T-helper 9 cell (primary cell): ENCODE data around the gene COQ6.
"Not testable (repeated sequence)": the region's sequence is repeated elsewhere in the genome, so short reads cannot be mapped to it uniquely, and the experiment has no call there.

ENCODE experiments used
- DNase-seq: peaks from one replicate; pipeline ENCODE4 v3.0.0-alpha.2; 2020

The COQ6 gene

GRCh38 chr14:73988656-73989055, 38.6 kb downstream of the COQ6 start:
- DNase-seq, result not testable (repeated sequence)

DNA sequence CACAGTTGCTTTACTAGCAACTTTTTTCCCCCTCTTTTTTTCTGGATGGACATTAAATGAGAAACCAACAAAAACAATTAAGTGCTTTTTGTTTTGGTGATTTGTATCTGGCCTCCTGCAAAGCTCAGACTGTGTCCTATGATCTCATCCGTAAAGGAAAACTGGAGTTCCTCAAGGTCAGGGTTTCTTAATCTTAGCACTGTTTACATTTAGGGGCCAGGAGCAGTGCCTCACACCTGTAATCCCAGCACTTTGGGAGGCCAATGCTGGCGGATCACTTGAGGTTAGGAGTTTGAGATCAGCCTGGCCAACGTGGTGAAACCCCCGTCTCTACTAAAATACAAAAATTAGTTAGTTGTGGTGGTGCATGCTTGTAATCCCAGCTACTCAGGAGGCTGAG, 41.0 kb downstream of the COQ6 start:
- no peak for DNase-seq

GRCh38 chr14:73994926-73995325, 44.8 kb downstream of the COQ6 start:
- DNase-seq, result not testable (repeated sequence)

DNA sequence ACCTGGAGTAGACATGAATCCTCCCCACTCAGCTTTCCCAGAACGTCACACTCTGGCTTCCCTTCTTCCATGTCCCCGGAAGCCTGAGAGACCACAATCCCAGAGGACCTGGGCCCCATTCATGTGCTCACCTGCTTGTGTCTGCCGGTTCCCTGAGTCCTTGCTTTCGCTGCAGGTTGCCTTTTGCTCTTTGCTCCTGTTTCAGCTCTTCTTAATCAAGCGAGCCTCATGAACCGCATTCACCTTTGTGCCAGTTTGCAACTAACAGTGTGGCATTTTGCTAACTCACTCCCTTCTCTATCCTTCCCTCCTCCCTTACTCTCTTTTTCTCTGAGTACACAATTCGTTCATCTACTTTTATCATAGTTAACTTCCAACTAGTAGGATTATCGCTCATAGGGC, 45.9 kb downstream of the COQ6 start:
- no peak for DNase-seq

DNA sequence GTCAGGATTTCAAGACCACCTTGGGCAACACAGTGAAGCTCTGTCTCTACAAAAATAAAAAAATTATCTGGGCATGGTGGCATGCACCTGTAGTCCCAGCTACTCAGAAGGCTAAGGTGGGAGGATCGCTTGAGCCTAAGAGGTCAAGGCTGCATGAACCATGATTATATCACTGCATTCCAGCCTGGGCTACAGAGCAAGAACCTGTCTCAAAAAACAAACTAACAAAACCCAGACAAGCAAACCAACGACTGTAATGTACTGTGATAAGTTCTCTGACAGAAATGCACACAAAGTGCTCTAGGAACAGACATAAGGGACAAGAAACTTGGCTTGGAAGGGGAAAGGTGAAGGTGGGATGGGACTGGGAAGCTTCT, 46.6 kb downstream of the COQ6 start:
- DNase-seq, result no peak

- no peak for DNase-seq
Measured at GRCh38 chr14:73997108-73997943, 47.2 kb downstream of the COQ6 start.

DNA sequence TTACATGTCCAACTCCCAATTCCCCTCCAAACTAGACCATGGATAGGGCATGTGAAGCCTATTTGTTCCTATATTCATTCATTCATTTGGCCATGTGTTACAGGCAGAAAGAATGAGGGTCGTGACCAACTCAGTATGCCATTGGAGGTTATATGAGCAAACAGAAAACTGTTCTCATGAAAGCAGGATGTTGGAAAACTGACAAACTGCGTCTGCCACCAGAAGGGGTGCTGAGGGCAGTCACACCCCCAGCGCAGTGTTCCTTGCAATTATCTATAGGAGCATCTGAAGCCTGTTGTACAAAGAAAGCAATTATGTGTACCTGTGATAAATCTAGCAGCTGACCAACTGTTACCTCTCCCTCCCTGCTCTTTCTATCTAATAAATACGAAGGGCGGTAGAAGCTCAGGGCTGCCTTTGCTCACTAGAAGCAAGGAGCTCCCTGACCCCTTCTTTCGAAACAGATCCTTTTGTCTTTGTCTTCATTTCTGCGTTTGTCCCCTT, 47.9 kb downstream of the COQ6 start:
- DNase-seq, result no peak

- no peak for DNase-seq
Measured at GRCh38 chr14:73998726-73999125, 48.6 kb downstream of the COQ6 start.

DNA sequence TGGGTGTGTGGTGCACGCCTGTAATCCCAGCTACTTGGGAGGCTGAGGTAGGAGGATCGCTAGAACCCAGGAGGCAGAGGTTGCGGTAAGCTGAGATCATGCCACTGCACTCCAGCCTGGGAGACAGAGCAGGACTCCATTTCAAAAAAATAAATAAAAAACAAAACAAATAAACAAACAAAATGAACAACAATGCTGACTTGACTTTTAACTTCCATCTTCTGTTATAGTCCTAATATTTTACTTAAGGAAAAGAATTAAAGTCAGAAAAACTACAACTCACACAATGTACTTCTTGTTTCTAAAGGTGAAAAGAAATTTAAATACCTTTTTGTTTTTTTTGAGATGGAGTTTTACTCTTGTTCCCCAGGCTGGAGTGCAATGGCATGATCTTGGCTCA, 55.6 kb downstream of the COQ6 start:
- DNase-seq, result not testable (repeated sequence)

- no peak for DNase-seq
Measured at GRCh38 chr14:74008843-74009499, 58.9 kb downstream of the COQ6 start.
